ENCODE results near the gene EME2. TPM values are rescaled to one million over a fixed set of nuclear protein-coding genes. Genes with fewer than 3 reads are reported as not detected.

EME2 gene
- total RNA-seq, 1 experiment from 2014 or later = 63.6 TPM

DNA sequence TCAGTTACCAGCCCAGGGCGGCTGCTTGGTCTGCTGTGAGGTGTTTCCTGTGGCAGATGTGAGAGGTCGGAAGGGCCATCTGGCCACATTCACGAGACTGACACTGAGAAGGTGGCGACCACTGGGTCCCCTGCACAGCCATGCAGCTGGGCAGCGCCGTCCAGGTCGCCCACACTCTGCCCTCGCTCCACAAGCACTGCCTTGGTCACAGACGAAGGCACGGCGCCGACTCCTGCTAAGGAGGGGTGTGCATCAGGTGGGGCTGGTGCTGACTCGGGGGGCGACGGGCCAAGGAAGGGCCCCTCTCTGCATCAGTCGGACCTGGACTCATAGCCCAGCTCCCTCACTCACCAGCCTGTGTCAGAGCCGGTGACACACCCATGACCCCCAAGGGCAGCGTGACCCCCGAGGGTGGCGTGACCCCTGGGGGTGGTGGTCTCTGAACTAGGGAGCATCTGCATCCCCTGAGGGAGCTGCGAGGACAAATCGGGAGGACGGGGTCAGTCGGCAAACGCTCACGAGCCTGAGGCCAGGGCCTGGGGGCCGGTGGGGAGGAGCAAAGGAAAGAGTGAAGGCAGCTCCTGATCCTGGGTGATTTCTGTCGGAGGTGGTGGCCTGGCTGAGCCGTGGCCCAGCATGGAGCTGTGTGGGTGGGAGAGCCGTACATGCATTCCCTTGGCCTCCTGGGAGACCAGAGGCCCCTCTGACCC lies 31.7 kb upstream of the EME2 start:
- H3K56ac ChIP-seq (ENCODE audit: insufficient read length, low read depth, low read length) = no peak overlapping the region
- TF ChIP-seq, protein P1, sequence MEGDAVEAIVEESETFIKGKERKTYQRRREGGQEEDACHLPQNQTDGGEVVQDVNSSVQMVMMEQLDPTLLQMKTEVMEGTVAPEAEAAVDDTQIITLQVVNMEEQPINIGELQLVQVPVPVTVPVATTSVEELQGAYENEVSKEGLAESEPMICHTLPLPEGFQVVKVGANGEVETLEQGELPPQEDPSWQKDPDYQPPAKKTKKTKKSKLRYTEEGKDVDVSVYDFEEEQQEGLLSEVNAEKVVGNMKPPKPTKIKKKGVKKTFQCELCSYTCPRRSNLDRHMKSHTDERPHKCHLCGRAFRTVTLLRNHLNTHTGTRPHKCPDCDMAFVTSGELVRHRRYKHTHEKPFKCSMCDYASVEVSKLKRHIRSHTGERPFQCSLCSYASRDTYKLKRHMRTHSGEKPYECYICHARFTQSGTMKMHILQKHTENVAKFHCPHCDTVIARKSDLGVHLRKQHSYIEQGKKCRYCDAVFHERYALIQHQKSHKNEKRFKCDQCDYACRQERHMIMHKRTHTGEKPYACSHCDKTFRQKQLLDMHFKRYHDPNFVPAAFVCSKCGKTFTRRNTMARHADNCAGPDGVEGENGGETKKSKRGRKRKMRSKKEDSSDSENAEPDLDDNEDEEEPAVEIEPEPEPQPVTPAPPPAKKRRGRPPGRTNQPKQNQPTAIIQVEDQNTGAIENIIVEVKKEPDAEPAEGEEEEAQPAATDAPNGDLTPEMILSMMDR (conservative IDR thresholded peaks at IDR 0.05) = no peak
- Mint-ChIP-seq H3K4me3 (no peak overlapping the region), H3K36me3 (ENCODE audit: insufficient read depth in 1 of 3, low read depth in 3 of 3) (peaks cover 0 to 3% (median 0%) of the 10 kb centered on the region in 3 experiments; a peak in 3 of 7 replicates), H3K9me3 (no peaks in the 10 kb centered on the region), H3K27ac (no peak overlapping the region), H3K4me1 (no peaks in the 10 kb centered on the region), H3K27me3 (ENCODE audit: low read depth) (no peaks in the 10 kb centered on the region; the same call in 1 of the 2 replicates)
- no CpG with 5 or more reads among the region's 30 CpGs for WGBS (ENCODE audit: extremely low coverage, insufficient read length, low lambda C conversion rate)
- H3K27me3 ChIP-seq (ENCODE audit: insufficient read depth, low read length) = no peaks in the 10 kb centered on the region
- H4K91ac ChIP-seq (ENCODE audit: insufficient read length, low read depth, low read length) = no peak overlapping the region
- H3K18ac ChIP-seq (ENCODE audit: insufficient read length, low read depth, low read length) = no peak overlapping the region
- H3K9ac ChIP-seq (ENCODE audit: extremely low read depth, insufficient read length, low read length) = no peak overlapping the region
- no peak overlapping the region; the same call in 1 of the 2 replicates for H3K14ac ChIP-seq (ENCODE audit: insufficient read depth, low read length)
- H3K4me2 ChIP-seq (ENCODE audit: insufficient read depth, insufficient read length, low read length) = no peak overlapping the region
- no peak overlapping the region for H2AFZ ChIP-seq (ENCODE audit: low read length)
- H3K9me3 ChIP-seq (ENCODE audit: control insufficient read depth, low read depth, low read length) = peaks cover 15% of the 10 kb centered on the region
- no peak overlapping the region for H2BK20ac ChIP-seq (ENCODE audit: low read depth, low read length, poor library complexity, severe bottlenecking)
- no peak overlapping the region for H3K27ac ChIP-seq (ENCODE audit: insufficient read length, low read depth, low read length)
- H3K23me2 ChIP-seq (ENCODE audit: insufficient read length, low read depth, low read length, poor library complexity, severe bottlenecking) = no peaks in the 10 kb centered on the region
- H4K8ac ChIP-seq (replicated peaks; ENCODE audit: insufficient read length, low read depth, low read length) = no peak overlapping the region
- H3T11ph ChIP-seq (ENCODE audit: low read length) = no peak overlapping the region
- H2BK5ac ChIP-seq (ENCODE audit: insufficient read length, low read length) = no peak overlapping the region
- no peak overlapping the region for H3K4ac ChIP-seq (ENCODE audit: low read depth, low read length)
- H4K5ac ChIP-seq (ENCODE audit: insufficient read length, low read depth, low read length) = no peak overlapping the region
- H2BK120ac ChIP-seq (ENCODE audit: low read depth, low read length, poor library complexity, severe bottlenecking) = no peak overlapping the region
- no peak overlapping the region for H2BK15ac ChIP-seq (ENCODE audit: low read depth, low read length)
- no peak overlapping the region for H2AK5ac ChIP-seq (ENCODE audit: insufficient read length, low read length)
- H4K20me1 ChIP-seq (ENCODE audit: control insufficient read depth, insufficient read depth, insufficient read length) = peaks cover 3% of the 10 kb centered on the region
- no peaks in the 10 kb centered on the region for H3K4me1 ChIP-seq (ENCODE audit: insufficient read depth, low read length)
- no peak overlapping the region for H2BK12ac ChIP-seq (ENCODE audit: insufficient read length, low read depth, low read length)
- H3K79me2 ChIP-seq (ENCODE audit: insufficient read depth, low read length) = no peaks in the 10 kb centered on the region
- DNase-seq = no peak
- H3K79me1 ChIP-seq (ENCODE audit: insufficient read depth, low read depth, low read length, poor library complexity, severe bottlenecking) = no peaks in the 10 kb centered on the region
- H3K23ac ChIP-seq (ENCODE audit: insufficient read length, low read depth, low read length) = no peak overlapping the region

Data from H9 (cell line).